Glutamatergic neuron (in vitro differentiated cells): ENCODE results near the gene ORAI2. TPM values are rescaled to one million over a fixed set of nuclear protein-coding genes. Genes with fewer than 3 reads are reported as not detected.

Experiments used
- DNase-seq: peaks from one replicate; pipeline ENCODE4 v3.0.0; 2022
- H3K27ac Mint-ChIP-seq: one replicate; pipeline ENCODE4 v1.8.0; 2020; ENCODE audit warnings: mild to moderate bottlenecking, mixed read lengths, inconsistent platforms; ENCODE audit not compliant: unreplicated experiment
- H3K27me3 Mint-ChIP-seq: one replicate; pipeline ENCODE4 v1.8.0; 2020; ENCODE audit warnings: mild to moderate bottlenecking, moderate library complexity, mixed read lengths, inconsistent platforms; ENCODE audit not compliant: unreplicated experiment
- H3K36me3 Mint-ChIP-seq: one replicate; pipeline ENCODE4 v1.8.0; 2020; ENCODE audit warnings: mild to moderate bottlenecking, mixed read lengths, inconsistent platforms; ENCODE audit not compliant: unreplicated experiment
- H3K4me1 Mint-ChIP-seq: one replicate; pipeline ENCODE4 v1.8.0; 2020; ENCODE audit warnings: mild to moderate bottlenecking, low read depth, mixed read lengths, inconsistent platforms; ENCODE audit not compliant: unreplicated experiment
- H3K4me3 Mint-ChIP-seq: one replicate; pipeline ENCODE4 v1.8.0; 2020; ENCODE audit warnings: mild to moderate bottlenecking, mixed read lengths, inconsistent platforms; ENCODE audit not compliant: unreplicated experiment
- H3K9me3 Mint-ChIP-seq: one replicate; pipeline ENCODE4 v1.8.0; 2020; ENCODE audit warnings: mild to moderate bottlenecking, moderate library complexity, mixed read lengths, inconsistent platforms; ENCODE audit not compliant: unreplicated experiment
- CTCF ChIP-seq: fragments of 200-600 bp; sonication (generic); IDR thresholded peaks from one replicate; pipeline ENCODE4 v1.5.0; 2021; ENCODE audit not compliant: partially characterized antibody, unreplicated experiment
- total RNA-seq: library from RNA; stranded (reverse); fragmentation: NEBNext Ultra II Directional; extraction: Animal tissue kit (Norgen Biotek cat#: 25700); gene quantifications from one replicate; pipeline ENCODE4 v1.2.1, GENCODE V29; 2021; ENCODE audit not compliant: unreplicated experiment

Gene ORAI2
- total RNA-seq, 1 donor from 2014 or later: 31.8 TPM

GRCh38 chr7:102447311-102447710 lies 13.9 kb downstream of the ORAI2 start:
- peaks cover 4% of the 10 kb centered on the region for H3K27me3 Mint-ChIP-seq

GRCh38 chr7:102449136-102449535 lies 15.8 kb downstream of the ORAI2 start:
- Mint-ChIP-seq H3K27ac (no peak overlapping the region), H3K9me3 (no peaks in the 10 kb centered on the region), H3K4me3 (no peak overlapping the region), H3K27me3 (peaks cover 4% of the 10 kb centered on the region), H3K36me3 (no peaks in the 10 kb centered on the region), H3K4me1 (no peaks in the 10 kb centered on the region)
- DNase-seq: no peak
- TF ChIP-seq CTCF: no peak

More at GRCh38 chr7:102447311-102447710, 13.9 kb downstream of the ORAI2 start:
- no peaks in the 10 kb centered on the region for H3K9me3 Mint-ChIP-seq
- H3K4me1 Mint-ChIP-seq: no peaks in the 10 kb centered on the region
- TF ChIP-seq CTCF: no peak
- no peak overlapping the region for H3K4me3 Mint-ChIP-seq
- no peak for DNase-seq
- no peaks in the 10 kb centered on the region for H3K36me3 Mint-ChIP-seq
- H3K27ac Mint-ChIP-seq: no peak overlapping the region

GRCh38 chr7:102450242-102450641 lies 16.9 kb downstream of the ORAI2 start:
- Mint-ChIP-seq H3K36me3 (no peaks in the 10 kb centered on the region), H3K9me3 (no peaks in the 10 kb centered on the region), H3K27ac (no peak overlapping the region), H3K4me1 (no peaks in the 10 kb centered on the region), H3K27me3 (peaks cover 2% of the 10 kb centered on the region), H3K4me3 (no peak overlapping the region)
- DNase-seq: no peak
- TF ChIP-seq CTCF: no peak

GRCh38 chr7:102451371-102452054 lies 18.1 kb downstream of the ORAI2 start:
- peaks cover 2% of the 10 kb centered on the region for H3K27me3 Mint-ChIP-seq
- H3K4me3 Mint-ChIP-seq: no peak overlapping the region
- no peaks in the 10 kb centered on the region for H3K36me3 Mint-ChIP-seq
- H3K9me3 Mint-ChIP-seq: no peaks in the 10 kb centered on the region
- DNase-seq: no peak
- H3K4me1 Mint-ChIP-seq: no peaks in the 10 kb centered on the region
- no peak overlapping the region for H3K27ac Mint-ChIP-seq
- TF ChIP-seq CTCF: no peak

- TF ChIP-seq CTCF: no peak
- H3K4me3 Mint-ChIP-seq: no peak overlapping the region
- no peak overlapping the region for H3K27ac Mint-ChIP-seq
- DNase-seq: no peak
- H3K27me3 Mint-ChIP-seq: peaks cover 2% of the 10 kb centered on the region
- H3K4me1 Mint-ChIP-seq: no peaks in the 10 kb centered on the region
- no peaks in the 10 kb centered on the region for H3K36me3 Mint-ChIP-seq
- H3K9me3 Mint-ChIP-seq: no peaks in the 10 kb centered on the region
These were observed 19.1 kb downstream of the ORAI2 start for GRCh38 chr7:102452451-102452850.
